HG03342 (cell line): ENCODE results near the gene DEXI.

Experiments used
- ATAC-seq: cut with Tn5 transposase; IDR thresholded peaks from one replicate; pipeline ENCODE4 v1.9.1; 2021; ENCODE audit warnings: mild to moderate bottlenecking, moderate library complexity; ENCODE audit not compliant: unreplicated experiment

DEXI gene

DNA sequence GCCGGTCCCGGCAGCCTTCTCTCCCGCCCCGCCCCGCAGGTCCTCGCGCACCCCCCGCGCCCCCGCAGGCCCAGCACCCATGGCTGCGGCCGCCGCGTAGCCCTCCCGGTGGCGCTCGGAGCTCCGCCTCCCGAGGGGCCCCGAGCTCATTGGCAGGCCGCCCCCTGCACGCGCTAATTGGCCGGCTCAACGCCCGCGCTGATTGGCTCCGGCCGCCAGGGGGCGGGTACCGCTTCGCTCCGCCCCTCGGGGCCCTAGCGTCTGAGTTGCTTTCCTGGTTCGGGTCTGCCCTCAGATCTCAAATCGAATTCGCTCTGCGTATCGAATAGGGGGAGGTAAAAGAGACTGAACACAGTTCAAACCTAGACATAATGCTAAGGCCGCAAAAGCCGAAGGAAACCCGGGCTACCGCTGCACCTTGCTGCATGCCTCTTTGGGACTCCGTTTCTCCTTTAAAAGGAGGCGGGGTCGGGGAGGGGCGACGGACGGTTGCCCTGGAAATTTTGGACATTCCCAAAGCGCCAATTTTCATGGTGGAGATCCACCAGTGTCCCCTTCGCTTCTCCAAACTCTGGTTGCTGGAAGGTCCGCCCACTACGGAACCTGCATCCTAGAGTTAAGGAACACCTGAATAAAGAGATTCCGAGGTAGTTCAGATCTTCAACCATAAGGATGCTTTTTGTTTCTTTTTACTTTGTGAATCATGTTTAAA, at the start of gene DEXI:
Gene DEXI (minus strand): TSS at position 117 of the 712 bp plus-strand sequence. CDS start 463 bp downstream, outside the sequence.
- ATAC-seq, result peak; percentile 54

- ATAC-seq, result no peak
Observed at GRCh38 chr16:10990378-10990777, 48.1 kb upstream of the DEXI start.

- ATAC-seq, result no peak
Observed at GRCh38 chr16:10989559-10989958, 47.3 kb upstream of the DEXI start.

- no peak for ATAC-seq
Observed at GRCh38 chr16:10988879-10989278, 46.6 kb upstream of the DEXI start.

GRCh38 chr16:10988164-10988803, 46.0 kb upstream of the DEXI start:
- ATAC-seq, result peak; percentile 50

GRCh38 chr16:10987361-10988163, 45.3 kb upstream of the DEXI start:
- no peak for ATAC-seq

- no peak for ATAC-seq
Observed at GRCh38 chr16:10984509-10984908, 42.2 kb upstream of the DEXI start.

DNA sequence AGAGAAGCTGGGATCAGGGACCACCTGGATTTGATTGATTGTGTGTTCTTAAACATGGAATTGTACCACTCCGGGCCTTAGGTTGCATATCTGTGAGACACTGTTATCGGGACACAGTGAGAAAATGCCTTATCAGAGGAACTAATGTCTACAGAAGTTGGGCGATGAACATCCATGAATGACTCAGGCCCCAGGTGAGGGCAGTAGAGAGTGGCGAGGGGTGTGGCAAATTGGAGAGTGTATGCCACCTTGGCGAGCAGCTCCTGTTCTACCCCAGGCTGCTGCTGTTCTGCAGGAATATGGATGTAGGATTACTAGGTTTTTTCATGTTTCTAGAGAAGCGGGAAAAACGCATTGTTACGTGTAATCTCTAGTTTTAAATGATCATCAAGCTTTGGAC, 40.9 kb upstream of the DEXI start:
- no peak for ATAC-seq

GRCh38 chr16:10982465-10983150, 40.3 kb upstream of the DEXI start:
- ATAC-seq, result peak; percentile 47

DNA sequence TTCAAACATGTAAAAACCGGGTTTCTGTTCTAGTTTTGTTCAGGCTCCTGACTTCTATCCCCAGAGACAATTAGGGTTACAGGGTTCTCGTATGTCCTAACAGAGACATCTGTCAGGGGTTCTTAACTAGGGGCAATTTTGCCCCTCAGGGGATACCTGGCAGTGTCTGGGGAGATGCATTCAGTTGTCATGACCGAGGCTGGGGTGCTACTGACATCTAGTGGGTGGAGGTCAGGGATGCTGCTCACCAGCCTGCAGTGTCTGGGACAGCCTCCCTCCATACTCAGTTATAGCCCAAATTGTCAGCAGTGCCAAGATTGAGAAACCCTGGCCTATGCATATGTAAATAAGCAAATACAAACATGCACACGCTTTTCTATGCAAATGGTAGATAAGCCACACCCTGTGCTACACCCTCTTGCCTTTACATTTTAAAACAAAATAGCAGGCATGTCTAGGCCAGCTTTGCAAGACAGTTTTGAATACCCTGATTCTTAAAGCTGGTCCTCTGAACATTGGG, 39.5 kb upstream of the DEXI start:
- peak; percentile 77 for ATAC-seq

- ATAC-seq, result no peak
Observed at GRCh38 chr16:10980813-10981212, 38.5 kb upstream of the DEXI start.

DNA sequence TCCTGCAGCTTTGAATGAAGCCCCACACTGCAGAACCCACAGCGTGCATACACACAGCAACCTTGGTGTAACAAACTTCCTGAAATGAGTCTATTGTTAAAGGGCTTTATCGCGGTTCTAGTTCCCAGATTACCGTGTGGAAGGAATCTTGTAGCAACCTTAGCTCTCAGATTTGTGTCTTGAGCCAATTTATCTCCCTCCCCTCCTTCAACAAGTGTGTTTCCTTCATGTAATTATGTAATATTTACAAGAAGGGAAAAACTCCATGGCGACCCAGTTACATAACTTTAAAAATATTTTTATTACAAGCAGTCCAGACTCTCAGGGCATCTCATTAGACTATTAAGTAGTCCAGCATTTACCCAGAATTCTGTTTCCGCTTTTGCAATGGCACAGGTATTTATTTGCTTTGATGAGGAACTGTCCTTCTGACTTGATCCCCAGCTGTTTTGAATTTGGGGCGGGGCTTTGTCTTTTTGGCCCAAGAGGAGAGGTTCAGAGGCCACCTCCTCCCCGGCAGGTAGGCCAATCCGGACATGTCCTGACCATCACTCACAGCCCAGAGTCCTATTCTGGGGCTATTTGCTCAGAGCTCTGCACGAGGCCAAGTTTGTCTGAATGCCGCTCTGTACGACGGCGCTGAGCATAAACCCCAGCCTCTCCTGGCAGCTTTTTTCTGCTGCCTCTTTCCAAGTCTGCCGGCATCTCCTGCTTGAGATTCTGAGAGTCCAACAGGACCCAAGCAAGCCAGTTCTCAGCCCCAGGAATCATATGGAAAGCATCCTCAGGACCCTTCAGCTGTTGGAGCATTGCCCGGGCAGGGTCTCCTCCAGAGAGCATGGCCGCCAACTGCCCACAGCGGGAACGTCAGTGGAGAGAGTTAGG, 37.7 kb upstream of the DEXI start:
- no peak for ATAC-seq

DNA sequence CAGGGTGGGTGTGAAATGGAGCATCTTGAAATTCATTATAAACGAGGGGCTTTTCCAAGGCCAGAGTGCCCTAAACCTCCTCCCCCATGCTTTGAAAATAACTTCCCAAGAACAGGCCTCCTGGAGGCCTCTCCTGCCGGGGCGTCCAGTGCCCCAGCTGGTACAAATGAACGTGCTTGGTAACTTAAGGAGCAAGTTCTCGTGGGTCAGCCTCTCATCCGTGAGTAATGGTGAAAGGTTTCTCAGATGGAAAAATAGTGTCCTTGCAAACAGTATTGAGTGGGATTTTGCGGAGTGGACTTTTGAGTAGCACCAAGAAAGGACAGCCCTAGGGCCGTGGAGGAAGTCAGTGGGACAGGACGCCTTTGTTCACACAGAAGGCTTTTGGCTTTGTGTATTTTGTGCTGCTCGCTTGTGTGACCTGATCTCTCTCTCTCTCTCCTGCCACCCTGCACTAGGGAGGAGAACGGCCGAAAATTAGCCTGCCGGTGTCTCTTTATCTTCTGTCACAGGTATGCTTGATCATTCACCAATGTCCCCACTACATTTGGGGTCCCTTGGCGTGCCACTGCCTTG, 36.7 kb upstream of the DEXI start:
- ATAC-seq, result no peak

- ATAC-seq, result no peak
Observed at GRCh38 chr16:10978124-10978523, 35.9 kb upstream of the DEXI start.

DNA sequence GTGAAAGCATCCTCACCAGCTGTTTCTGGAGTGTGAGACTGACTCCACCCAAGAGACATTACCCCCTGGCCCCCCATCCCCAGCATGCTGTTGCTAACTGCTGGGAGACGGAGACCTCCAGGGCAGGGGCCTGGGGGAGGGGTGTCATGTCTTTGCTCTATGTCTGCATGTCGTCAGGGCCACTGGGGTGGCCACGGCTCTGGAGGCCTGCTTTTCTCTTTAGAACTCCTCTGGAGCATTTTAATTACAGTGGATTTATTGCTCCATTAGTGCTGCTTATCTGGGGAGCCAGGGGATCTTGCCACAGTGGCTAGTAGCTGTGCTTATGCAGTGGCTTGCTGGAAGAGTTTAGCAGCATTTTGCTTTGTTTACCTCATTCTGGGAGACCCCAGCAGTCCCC, 34.4 kb upstream of the DEXI start:
- no peak for ATAC-seq

GRCh38 chr16:10972819-10973464, 30.7 kb upstream of the DEXI start:
- no peak for ATAC-seq

DNA sequence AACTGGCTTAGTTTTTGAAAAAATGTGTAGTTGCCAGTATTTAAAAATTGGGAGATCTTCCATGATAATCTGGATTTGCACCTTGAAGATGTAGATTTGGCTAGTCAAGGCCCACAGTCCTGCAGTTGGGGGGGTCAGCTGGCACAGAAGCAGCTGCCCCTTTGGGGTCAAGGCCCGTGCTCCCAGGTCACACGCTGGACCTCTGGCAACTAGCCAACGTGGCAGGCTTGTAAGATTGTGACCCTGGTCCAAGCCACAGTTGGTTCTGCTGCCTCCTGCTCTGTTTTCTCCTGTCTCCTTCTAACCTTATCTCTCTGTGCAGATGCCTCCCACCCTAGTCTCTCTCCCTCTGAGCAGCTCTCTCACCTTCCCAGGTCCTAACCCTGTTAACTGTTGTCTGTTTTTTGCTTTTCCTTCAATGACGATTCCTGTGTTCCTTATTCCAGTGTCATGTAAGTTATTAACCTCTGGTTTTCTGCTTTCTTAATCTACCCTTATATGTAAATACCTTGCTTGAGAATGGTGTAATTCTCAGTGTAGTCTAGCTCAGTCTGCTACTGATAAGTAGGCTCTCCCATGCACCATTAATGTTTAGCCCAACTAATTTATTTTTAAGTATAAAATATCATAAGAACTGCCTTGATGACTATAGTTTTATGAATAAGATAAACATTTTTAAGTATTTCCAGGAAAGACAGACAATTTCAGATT, 30.0 kb upstream of the DEXI start:
- no peak for ATAC-seq

DNA sequence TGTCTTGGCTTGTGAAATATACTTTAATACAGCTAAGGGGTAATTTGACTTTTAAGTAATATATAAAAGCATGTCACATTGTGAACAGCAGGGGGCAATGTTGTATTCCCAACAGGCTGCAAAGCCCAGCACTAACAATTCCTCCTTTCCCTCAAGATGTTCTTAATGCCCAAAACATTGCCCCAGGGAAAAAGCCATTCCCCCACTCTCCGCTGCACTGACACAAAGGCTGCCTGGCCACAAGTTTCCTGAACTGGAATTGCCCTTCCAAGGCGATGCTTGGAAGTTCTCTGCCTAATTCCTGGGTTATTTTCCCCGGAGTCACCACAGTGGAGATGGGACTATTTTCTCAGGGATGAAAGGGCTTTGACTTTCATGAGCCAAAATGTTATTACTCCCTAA, 29.3 kb upstream of the DEXI start:
- ATAC-seq, result no peak

GRCh38 chr16:10970065-10970464, 27.8 kb upstream of the DEXI start:
- ATAC-seq, result no peak
